IPS-15b (cell line): ENCODE results near the gene LRRC74A.

Source experiments
- H3K27me3 ChIP-seq: one replicate; pipeline ENCODE4 v1.6.1; 2013; ENCODE audit warnings: low read length; ENCODE audit not compliant: control insufficient read depth, insufficient read depth
- H3K36me3 ChIP-seq: one replicate; pipeline ENCODE4 v1.6.1; 2013; ENCODE audit warnings: low read length; ENCODE audit not compliant: control insufficient read depth, insufficient read depth
- H3K4me1 ChIP-seq: one replicate; pipeline ENCODE4 v1.6.1; 2013; ENCODE audit warnings: mild to moderate bottlenecking, low read length; ENCODE audit not compliant: control insufficient read depth, insufficient read depth
- H3K4me3 ChIP-seq: one replicate; pipeline ENCODE4 v1.5.1; 2013; ENCODE audit warnings: low read depth, low read length
- H3K9ac ChIP-seq: one replicate; pipeline ENCODE4 v1.6.1; 2013; ENCODE audit warnings: low read depth, mild to moderate bottlenecking, low read length
- H3K9me3 ChIP-seq: one replicate; pipeline ENCODE4 v1.6.1; 2013; ENCODE audit warnings: mild to moderate bottlenecking, low read length; ENCODE audit not compliant: control insufficient read depth, insufficient read depth

Gene LRRC74A

DNA sequence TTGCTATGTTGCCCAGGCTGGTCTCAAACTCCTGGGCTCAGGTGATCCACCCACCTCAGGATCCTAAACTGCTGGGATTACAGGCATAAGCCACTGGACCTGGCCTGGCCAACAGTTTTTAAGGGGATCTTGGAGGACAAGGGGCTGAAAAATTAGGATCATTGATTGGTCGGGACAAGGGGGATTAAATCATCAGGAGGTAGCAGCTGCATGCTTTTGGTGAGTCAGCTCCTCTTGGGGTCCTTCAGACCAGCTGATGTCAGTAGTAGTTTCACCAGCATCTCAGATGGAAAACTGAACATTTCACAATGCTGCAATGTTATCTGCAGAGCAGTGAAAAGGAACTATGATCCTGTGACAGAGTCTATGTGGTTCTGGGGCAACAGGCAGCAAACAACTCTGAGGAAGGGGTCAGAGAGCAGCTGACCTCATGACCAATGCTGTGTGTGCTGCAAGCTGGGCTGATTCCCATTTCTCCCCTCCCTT, 6.3 kb downstream of the LRRC74A start:
- Histone ChIP-seq H3K27me3 (no peaks in the 10 kb centered on the region), H3K36me3 (no peaks in the 10 kb centered on the region), H3K4me1 (peaks cover 9% of the 10 kb centered on the region), H3K9me3 (no peaks in the 10 kb centered on the region), H3K9ac (no peak overlapping the region), H3K4me3 (no peak overlapping the region)

DNA sequence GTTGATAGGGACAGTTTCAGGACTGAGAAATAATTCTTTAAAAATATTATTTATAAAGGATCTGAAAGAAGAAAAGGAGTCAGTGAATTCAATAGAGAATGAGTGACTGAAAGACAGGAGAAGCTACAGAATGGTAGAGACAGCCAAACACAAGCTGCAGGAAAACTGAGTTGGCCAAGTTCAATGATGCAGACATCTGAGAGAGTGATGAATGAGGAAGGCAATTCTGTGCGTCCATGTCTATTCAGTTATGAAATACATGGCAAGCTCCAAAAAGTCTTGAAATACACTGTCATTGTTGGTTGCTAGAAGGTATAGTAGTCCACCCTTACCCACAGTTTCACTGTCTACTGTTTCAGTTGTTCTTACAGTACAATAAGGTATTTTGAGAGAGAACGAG, 6.8 kb downstream of the LRRC74A start:
- peaks cover 9% of the 10 kb centered on the region for H3K4me1 ChIP-seq
- H3K4me3 ChIP-seq = no peak overlapping the region
- H3K36me3 ChIP-seq = no peaks in the 10 kb centered on the region
- no peak overlapping the region for H3K9ac ChIP-seq
- no peaks in the 10 kb centered on the region for H3K9me3 ChIP-seq
- H3K27me3 ChIP-seq = no peaks in the 10 kb centered on the region

DNA sequence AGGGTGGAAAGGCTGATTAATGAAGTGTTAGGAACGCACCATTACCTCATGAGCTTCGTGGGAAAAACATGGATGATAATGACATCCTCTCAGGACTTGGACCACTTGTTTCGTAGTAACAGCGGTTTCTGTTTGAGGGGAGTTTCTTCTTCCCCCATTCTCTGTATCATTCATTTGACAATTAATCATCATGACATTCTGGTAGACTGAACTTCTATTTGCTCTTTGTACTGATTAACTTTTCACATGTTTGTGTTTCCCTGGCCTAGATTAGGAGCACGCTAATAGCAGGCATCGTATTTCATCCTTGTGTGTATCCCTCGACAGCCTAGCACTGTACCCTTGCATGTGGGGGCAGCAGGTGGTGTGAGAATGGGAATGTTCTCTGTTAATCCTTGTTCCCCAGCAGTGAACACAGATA, 8.0 kb downstream of the LRRC74A start:
- Histone ChIP-seq H3K9ac (no peak overlapping the region), H3K36me3 (no peaks in the 10 kb centered on the region), H3K27me3 (no peaks in the 10 kb centered on the region), H3K4me1 (peaks cover 3% of the 10 kb centered on the region), H3K4me3 (no peak overlapping the region), H3K9me3 (no peaks in the 10 kb centered on the region)

- H3K9me3 ChIP-seq = no peaks in the 10 kb centered on the region
- H3K4me1 ChIP-seq = no peaks in the 10 kb centered on the region
- no peak overlapping the region for H3K4me3 ChIP-seq
- H3K27me3 ChIP-seq = no peaks in the 10 kb centered on the region
- no peak overlapping the region for H3K9ac ChIP-seq
- H3K36me3 ChIP-seq = no peaks in the 10 kb centered on the region
These were observed 9.9 kb downstream of the LRRC74A start for GRCh38 chr14:76836029-76836630.

DNA sequence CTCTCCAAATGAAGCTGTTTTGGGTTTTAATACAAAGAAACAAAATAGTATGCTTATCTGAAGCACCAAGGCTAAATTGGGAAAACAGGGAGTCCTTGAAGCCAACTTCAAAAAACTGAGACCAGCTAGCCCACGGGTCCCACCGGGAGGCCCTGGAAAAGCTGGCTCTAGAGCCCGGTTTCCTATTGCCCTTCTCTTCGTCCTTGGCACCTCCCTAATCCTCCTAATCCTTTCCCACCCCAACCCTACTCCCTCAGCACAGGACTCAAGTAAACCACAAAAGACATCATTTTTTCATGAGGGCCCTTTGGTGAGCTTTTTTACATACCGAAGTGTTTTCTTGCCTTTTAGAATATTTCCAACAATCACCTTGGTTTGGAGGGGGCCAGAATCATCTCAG, 11.3 kb downstream of the LRRC74A start:
- no peaks in the 10 kb centered on the region for H3K9me3 ChIP-seq
- H3K4me3 ChIP-seq = no peak overlapping the region
- H3K9ac ChIP-seq = no peak overlapping the region
- no peaks in the 10 kb centered on the region for H3K27me3 ChIP-seq
- H3K36me3 ChIP-seq = no peaks in the 10 kb centered on the region
- no peaks in the 10 kb centered on the region for H3K4me1 ChIP-seq

- no peak overlapping the region for H3K9ac ChIP-seq
- no peaks in the 10 kb centered on the region for H3K4me1 ChIP-seq
- H3K27me3 ChIP-seq = no peaks in the 10 kb centered on the region
- no peaks in the 10 kb centered on the region for H3K9me3 ChIP-seq
- no peak overlapping the region for H3K4me3 ChIP-seq
- no peaks in the 10 kb centered on the region for H3K36me3 ChIP-seq
These were observed 16.2 kb downstream of the LRRC74A start for GRCh38 chr14:76842414-76842813.

- no peak overlapping the region for H3K9ac ChIP-seq
- no peaks in the 10 kb centered on the region for H3K27me3 ChIP-seq
- H3K36me3 ChIP-seq = no peaks in the 10 kb centered on the region
These were observed 18.0 kb downstream of the LRRC74A start for GRCh38 chr14:76844223-76844622.

GRCh38 chr14:76846331-76847047, 20.3 kb downstream of the LRRC74A start:
- Histone ChIP-seq H3K4me1 (no peaks in the 10 kb centered on the region), H3K9ac (no peak overlapping the region), H3K4me3 (no peak overlapping the region), H3K9me3 (no peaks in the 10 kb centered on the region), H3K27me3 (no peaks in the 10 kb centered on the region), H3K36me3 (no peaks in the 10 kb centered on the region)

More at GRCh38 chr14:76844223-76844622, 18.0 kb downstream of the LRRC74A start:
- Histone ChIP-seq H3K9me3 (no peaks in the 10 kb centered on the region), H3K4me1 (no peaks in the 10 kb centered on the region), H3K4me3 (no peak overlapping the region)

DNA sequence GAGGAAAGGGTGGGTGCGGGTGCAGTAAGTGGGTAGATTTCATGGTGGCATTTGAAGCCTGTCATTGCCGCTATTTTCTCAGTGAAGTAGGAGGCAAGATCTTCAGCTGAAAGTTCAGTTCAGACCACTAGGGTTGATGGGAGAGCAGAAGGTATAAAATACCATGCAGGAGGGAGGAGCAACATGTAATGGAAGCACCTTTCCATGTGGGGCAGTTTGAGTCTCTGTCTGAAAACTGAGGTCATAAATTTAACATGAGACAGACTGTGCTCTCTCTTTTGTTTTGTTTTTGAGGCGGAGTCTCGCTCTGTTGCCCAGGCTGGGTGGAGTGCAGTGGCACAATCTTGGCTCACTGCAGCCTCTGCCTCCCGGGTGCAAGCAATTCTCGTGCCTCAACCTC, 22.7 kb downstream of the LRRC74A start:
- Histone ChIP-seq H3K4me3 (no peak overlapping the region), H3K9ac (no peak overlapping the region), H3K4me1 (no peaks in the 10 kb centered on the region), H3K27me3 (no peaks in the 10 kb centered on the region), H3K36me3 (no peaks in the 10 kb centered on the region), H3K9me3 (no peaks in the 10 kb centered on the region)

DNA sequence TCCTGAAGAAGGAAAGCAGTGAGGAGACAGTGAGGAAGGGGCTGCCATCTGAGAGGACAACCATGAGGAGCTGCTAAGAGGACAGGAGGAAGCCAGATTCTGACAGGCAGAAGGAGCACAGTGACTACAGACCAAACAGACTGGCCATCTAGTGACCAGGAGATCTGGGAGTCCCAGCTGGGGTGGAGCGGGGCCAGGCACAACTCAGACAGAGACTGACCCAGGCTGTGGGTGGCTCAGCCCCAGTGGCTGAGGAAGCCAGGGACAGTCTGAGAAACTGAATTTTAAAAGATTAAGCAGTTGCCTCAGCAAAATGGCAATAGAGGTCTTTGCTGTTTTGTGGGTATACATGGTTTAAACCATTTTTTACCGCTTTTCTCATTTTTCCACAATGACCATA, 28.9 kb downstream of the LRRC74A start:
- peaks cover 2% of the 10 kb centered on the region for H3K27me3 ChIP-seq

GRCh38 chr14:76856769-76857168, 30.6 kb downstream of the LRRC74A start:
- Histone ChIP-seq H3K36me3 (no peaks in the 10 kb centered on the region), H3K27me3 (peaks cover 2% of the 10 kb centered on the region), H3K4me3 (no peak overlapping the region), H3K9me3 (no peaks in the 10 kb centered on the region), H3K9ac (no peak overlapping the region), H3K4me1 (peaks cover 4% of the 10 kb centered on the region)

More for the DNA sequence above, 28.9 kb downstream of the LRRC74A start:
- H3K36me3 ChIP-seq = no peaks in the 10 kb centered on the region
- H3K4me1 ChIP-seq = no peaks in the 10 kb centered on the region
- H3K9me3 ChIP-seq = no peaks in the 10 kb centered on the region
- no peak overlapping the region for H3K9ac ChIP-seq
- no peak overlapping the region for H3K4me3 ChIP-seq

GRCh38 chr14:76861574-76862255, 35.5 kb downstream of the LRRC74A start:
- H3K9ac ChIP-seq = no peak overlapping the region
- H3K4me1 ChIP-seq = peaks cover 4% of the 10 kb centered on the region
- H3K27me3 ChIP-seq = no peaks in the 10 kb centered on the region
- peaks cover 2% of the 10 kb centered on the region for H3K36me3 ChIP-seq
- no peak overlapping the region for H3K4me3 ChIP-seq
- H3K9me3 ChIP-seq = no peaks in the 10 kb centered on the region
